ENCODE data around the gene ELF3. TPM values are rescaled to one million over a fixed set of nuclear protein-coding genes. Genes with fewer than 3 reads are reported as not detected.
"Not testable (repeated sequence)": the region's sequence is repeated elsewhere in the genome, so short reads cannot be mapped to it uniquely, and the experiment has no call there.

The ELF3 gene
- total RNA-seq, 1 donor from 2014 or later = 2.7 TPM

- Histone ChIP-seq H3F3A (ENCODE audit: low read depth) (no peaks in the 10 kb centered on the region), H3K79me2 (ENCODE audit: low read depth) (no peaks in the 10 kb centered on the region), H4K20me1 (ENCODE audit: low read depth) (no peaks in the 10 kb centered on the region), H3K4me3 (no peak overlapping the region), H3K36me3 (no peaks in the 10 kb centered on the region), H2AFZ (replicated peaks) (no peak overlapping the region), H3K9me3 (ENCODE audit: low read depth) (no peaks in the 10 kb centered on the region), H3K27me3 (no peaks in the 10 kb centered on the region), H3K4me1 (peaks cover 16% of the 10 kb centered on the region), H3K9ac (no peak overlapping the region), H3K4me2 (peak overlapping the region; percentile 39), H3K27ac (no peak overlapping the region)
- Mint-ChIP-seq H3K27me3 (ENCODE audit: insufficient read depth, low read depth) (peaks cover 11% of the 10 kb centered on the region), H3K36me3 (no peaks in the 10 kb centered on the region), H3K4me1 (peaks cover 15% of the 10 kb centered on the region), H3K27ac (no peak overlapping the region), H3K4me3 (no peak overlapping the region), H3K9me3 (no peaks in the 10 kb centered on the region)
- DNase-seq (ENCODE audit: low spot score) = no peak
- no peak for TF ChIP-seq CTCF (IDR thresholded peaks at IDR 0.05)
- TF ChIP-seq EZH2phosphoT487 (IDR thresholded peaks at IDR 0.05) = no peak
- no peak for TF ChIP-seq EZH2 (IDR thresholded peaks at IDR 0.05)
These were observed 6.7 kb downstream of the ELF3 start for GRCh38 chr1:202016811-202017748.

GRCh38 chr1:202017749-202018467 is 7.5 kb downstream of the ELF3 start:
- H3K4me1 ChIP-seq = peaks cover 17% of the 10 kb centered on the region
- H3K79me2 ChIP-seq (ENCODE audit: low read depth) = no peaks in the 10 kb centered on the region
- peak overlapping the region; percentile 39 for H3K4me2 ChIP-seq
- peak; percentile 42 for DNase-seq (ENCODE audit: low spot score)
- H4K20me1 ChIP-seq (ENCODE audit: low read depth) = no peaks in the 10 kb centered on the region
- Mint-ChIP-seq H3K27ac (no peak overlapping the region), H3K36me3 (no peaks in the 10 kb centered on the region), H3K4me3 (no peak overlapping the region), H3K4me1 (peaks cover 15% of the 10 kb centered on the region), H3K27me3 (ENCODE audit: insufficient read depth, low read depth) (peaks cover 10% of the 10 kb centered on the region), H3K9me3 (no peaks in the 10 kb centered on the region)
- no peak overlapping the region for H3K9ac ChIP-seq
- H3K9me3 ChIP-seq (ENCODE audit: low read depth) = no peaks in the 10 kb centered on the region
- H3K4me3 ChIP-seq = no peak overlapping the region
- H3K36me3 ChIP-seq = no peaks in the 10 kb centered on the region
- TF ChIP-seq EZH2 (IDR thresholded peaks at IDR 0.05) (no peak), CTCF (IDR thresholded peaks at IDR 0.05) (no peak), EZH2phosphoT487 (IDR thresholded peaks at IDR 0.05) (no peak)
- no peaks in the 10 kb centered on the region for H3F3A ChIP-seq (ENCODE audit: low read depth)
- no peak overlapping the region for H2AFZ ChIP-seq (replicated peaks)
- H3K27me3 ChIP-seq = no peaks in the 10 kb centered on the region
- H3K27ac ChIP-seq = no peak overlapping the region

GRCh38 chr1:202018468-202019234 is 8.3 kb downstream of the ELF3 start:
- DNase-seq (ENCODE audit: low spot score) = no peak
- Histone ChIP-seq H3K9me3 (ENCODE audit: low read depth) (no peaks in the 10 kb centered on the region), H3K36me3 (no peaks in the 10 kb centered on the region), H3K4me2 (peak overlapping the region; percentile 39), H4K20me1 (ENCODE audit: low read depth) (no peaks in the 10 kb centered on the region), H2AFZ (replicated peaks) (no peak overlapping the region), H3K4me3 (no peak overlapping the region), H3K79me2 (ENCODE audit: low read depth) (no peaks in the 10 kb centered on the region), H3F3A (ENCODE audit: low read depth) (no peaks in the 10 kb centered on the region), H3K27ac (no peak overlapping the region), H3K27me3 (no peaks in the 10 kb centered on the region), H3K4me1 (peaks cover 21% of the 10 kb centered on the region), H3K9ac (no peak overlapping the region)
- no peak for TF ChIP-seq EZH2 (IDR thresholded peaks at IDR 0.05)
- no peak for TF ChIP-seq EZH2phosphoT487 (IDR thresholded peaks at IDR 0.05)
- TF ChIP-seq CTCF (IDR thresholded peaks at IDR 0.05) = no peak
- Mint-ChIP-seq H3K27me3 (ENCODE audit: insufficient read depth, low read depth) (peaks cover 8% of the 10 kb centered on the region), H3K36me3 (no peaks in the 10 kb centered on the region), H3K4me1 (peaks cover 15% of the 10 kb centered on the region), H3K4me3 (peak overlapping the region; percentile 20), H3K27ac (peak overlapping the region; percentile 66), H3K9me3 (no peaks in the 10 kb centered on the region)

- not testable (repeated sequence) for H3K79me2 ChIP-seq (ENCODE audit: low read depth); H3K27ac ChIP-seq; H2AFZ ChIP-seq (replicated peaks); H3K4me3 ChIP-seq; H3K9me3 ChIP-seq (ENCODE audit: low read depth); H3K9ac ChIP-seq; H3F3A ChIP-seq (ENCODE audit: low read depth); H3K36me3 Mint-ChIP-seq; H3K27me3 Mint-ChIP-seq (ENCODE audit: insufficient read depth, low read depth); H3K36me3 ChIP-seq; H3K9me3 Mint-ChIP-seq; H3K4me2 ChIP-seq; H4K20me1 ChIP-seq (ENCODE audit: low read depth); DNase-seq (ENCODE audit: low spot score); H3K27me3 ChIP-seq
- H3K4me3 Mint-ChIP-seq = peak overlapping the region; percentile 20
- peaks cover 15% of the 10 kb centered on the region for H3K4me1 Mint-ChIP-seq
- peaks cover 21% of the 10 kb centered on the region for H3K4me1 ChIP-seq
- peak overlapping the region; percentile 66 for H3K27ac Mint-ChIP-seq
These were observed 8.8 kb downstream of the ELF3 start for GRCh38 chr1:202019235-202019558.

Data from neural progenitor cell (in vitro differentiated cells).